K562 (cell line): ENCODE measurements around the gene KARS1. TPM values are rescaled to one million over a fixed set of nuclear protein-coding genes. Genes with fewer than 3 reads are reported as not detected.

Source experiments
- CBFA2T2 ChIP-seq: fragments of 450-650 bp; conservative IDR thresholded peaks from 2 replicates; pipeline ENCODE4 v1.6.1; 2017; ENCODE audit warnings: mild to moderate bottlenecking
- CEBPZ ChIP-seq: fragments of 150-350 bp; IDR thresholded peaks from 2 replicates; pipeline ENCODE4 v1.6.1; 2014; ENCODE audit warnings: low read depth, mild to moderate bottlenecking, low read length, borderline replicate concordance
- ETV6 ChIP-seq, 3 experiments: fragments of 150-350 bp in 1 of 3; sonication (generic) in 1 of 3; formaldehyde crosslinking in 1 of 3; IDR thresholded peaks; 2 replicates each; pipeline versions ENCODE4 v1.6.1 to v1.8.0; 2014 to 2022; ENCODE audit warnings: borderline replicate concordance in 2 of 3, low read depth in 2 of 3, antibody characterized with exemption in 1 of 3, low read length in 1 of 3, mild to moderate bottlenecking in 1 of 3, missing genetic modification reagents in 1 of 3
- HDAC3 ChIP-seq: fragments of 450-650 bp; IDR thresholded peaks from 2 replicates; pipeline ENCODE4 v1.6.1; 2018; ENCODE audit warnings: borderline replicate concordance, mild to moderate bottlenecking, moderate library complexity; ENCODE audit not compliant: partially characterized antibody
- PHF21A ChIP-seq: fragments of 450-650 bp; IDR thresholded peaks from 2 replicates; pipeline ENCODE4 v1.6.1; 2017; ENCODE audit warnings: low read depth, borderline replicate concordance
- SAP30 ChIP-seq: fragments of 200-600 bp; sonication (generic); IDR thresholded peaks from 2 replicates; pipeline ENCODE4 v1.6.1; 2012; ENCODE audit warnings: borderline replicate concordance, low read depth, mild to moderate bottlenecking, moderate library complexity, low read length, control low read depth, inconsistent platforms; ENCODE audit not compliant: insufficient read depth, poor library complexity, severe bottlenecking
- SIN3B ChIP-seq: fragments of 450-650 bp; IDR thresholded peaks from 2 replicates; pipeline ENCODE4 v1.6.1; 2017; ENCODE audit warnings: low read depth, mild to moderate bottlenecking, moderate library complexity
- SRSF9 ChIP-seq: fragments of 200-400 bp; formaldehyde crosslinking; IDR thresholded peaks from 2 replicates; pipeline ENCODE4 v1.6.1; 2017; ENCODE audit warnings: low read depth, low read length, borderline replicate concordance
- TEAD1 ChIP-seq, 2 experiments: fragments of 450-650 bp in 1 of 2; sonication (generic) in 1 of 2; formaldehyde crosslinking; IDR thresholded peaks; 2 replicates each; pipeline versions ENCODE4 v1.4.0 to v1.8.0; 2020 to 2022; ENCODE audit warnings: mild to moderate bottlenecking in 2 of 2, missing genetic modification reagents in 1 of 2
- ZBTB8A ChIP-seq: fragments of 450-650 bp; IDR thresholded peaks from 2 replicates; pipeline ENCODE4 v1.6.1; 2018; ENCODE audit warnings: mild to moderate bottlenecking, moderate library complexity; ENCODE audit not compliant: partially characterized antibody
- ZFP91 ChIP-seq: sonication (generic); formaldehyde crosslinking; IDR thresholded peaks from 2 replicates; pipeline ENCODE4 v1.8.0; 2022; ENCODE audit warnings: mild to moderate bottlenecking, missing genetic modification reagents
- ZNF217 ChIP-seq: sonication (generic); formaldehyde crosslinking; IDR thresholded peaks from 2 replicates; pipeline ENCODE4 v1.8.0; 2022; ENCODE audit warnings: mild to moderate bottlenecking, missing genetic modification reagents
- ZNF511 ChIP-seq: sonication (generic); formaldehyde crosslinking; IDR thresholded peaks from 2 replicates; pipeline ENCODE4 v1.8.0; 2022; ENCODE audit warnings: mild to moderate bottlenecking, missing genetic modification reagents
- ZNF609 ChIP-seq: sonication (generic); formaldehyde crosslinking; IDR thresholded peaks from 2 replicates; pipeline ENCODE4 v1.8.1; 2023; ENCODE audit warnings: missing genetic modification reagents, mild to moderate bottlenecking, borderline replicate concordance
- polyA plus RNA-seq, 8 experiments: library from polyadenylated mRNA; depleted of rRNA in 4 of 8; stranded (reverse) in 5 of 8; unstranded in 3 of 8; fragments of >200 nt; fragmentation: Nextera tagmentation in 2 of 8; fragmentation: Illumina TruSeq in 1 of 8; extraction: Ambion mirVana in 2 of 8; extraction: Trizol in 1 of 8; gene quantifications; 2 replicates each; pipeline versions ENCODE4 v1.2.1 to v1.2.3, GENCODE V29; 2011 to 2014; ENCODE audit warnings: inconsistent platforms in 1 of 8, missing spikeins in 1 of 8
- total RNA-seq, 7 experiments: library from RNA; depleted of rRNA in 6 of 7; stranded (reverse); fragments of >200 nt in 6 of 7; fragmentation: Illumina TruSeq in 2 of 7; extraction: Trizol in 2 of 7; gene quantifications; 2 replicates each; pipeline versions ENCODE4 v1.2.1 to v1.2.3, GENCODE V29; 2011 to 2021; ENCODE audit warnings: low replicate concordance in 1 of 7

Gene KARS1
- total and polyA plus RNA-seq, 9 of the 15 experiments (the other 6 are each of a cell fraction or from before 2014, with no cell fraction given), result 223 to 386 (median 304) TPM

- no peak for TF ChIP-seq ETV6 (IDR thresholded peaks at IDR 0.05; ENCODE audit: borderline replicate concordance in 1 of 2, low read depth in 2 of 2, low read length in 1 of 2)
- peak; percentile 75; the same call in 1 of the 2 replicates for TF ChIP-seq ETV6 (CRISPR knock-in tag; IDR thresholded peaks at IDR 0.05; ENCODE audit: borderline replicate concordance)
- TF ChIP-seq PHF21A, result no peak
- no peak for TF ChIP-seq HDAC3
- TF ChIP-seq CBFA2T2, result no peak
- TF ChIP-seq SAP30, result peak; percentile 76
- no peak for TF ChIP-seq ZNF609 (CRISPR knock-in tag)
- peak; percentile 23; the same call in 1 of the 2 replicates for TF ChIP-seq ZNF511
- no peak for TF ChIP-seq CEBPZ
- 0 out of 2 replicates have a peak, but pooled peaks have one; percentile 30 for TF ChIP-seq ZFP91 (CRISPR knock-in tag)
- no peak for TF ChIP-seq ZNF217 (CRISPR knock-in tag)
- TF ChIP-seq ZBTB8A, result no peak
- TF ChIP-seq TEAD1 (CRISPR knock-in tag; IDR thresholded peaks at IDR 0.05), result no peak; a peak in 2 of 4 replicates
- peak; percentile 92 for TF ChIP-seq SIN3B
- no peak for TF ChIP-seq SRSF9
Observed at GRCh38 chr16:75647492-75648264, at the start of gene KARS1, which contains the start of gene TERF2IP (continued).
